LNCaP clone FGC (cell line): ENCODE results near the gene BHLHE40.

ENCODE experiments used
- DNase-seq: peaks from one replicate; pipeline ENCODE4 v3.0.0-alpha.2; 2011; ENCODE audit warnings: low read depth
- H3K4me3 ChIP-seq: 2 replicates; pipeline ENCODE4 v1.5.1; 2011; ENCODE audit warnings: mild to moderate bottlenecking, low read depth, low read length, control low read depth
- TF ChIP-seq, protein P1 (sequence below): IDR thresholded peaks from 2 replicates; pipeline ENCODE4 v1.5.1; 2012; ENCODE audit warnings: mild to moderate bottlenecking; ENCODE audit not compliant: control insufficient read depth, insufficient read depth; ENCODE audit errors: extremely low read depth

BHLHE40 gene

GRCh38 chr3:5014391-5014790, 35.2 kb downstream of the BHLHE40 start:
- no peak for DNase-seq
- TF ChIP-seq, protein P1, sequence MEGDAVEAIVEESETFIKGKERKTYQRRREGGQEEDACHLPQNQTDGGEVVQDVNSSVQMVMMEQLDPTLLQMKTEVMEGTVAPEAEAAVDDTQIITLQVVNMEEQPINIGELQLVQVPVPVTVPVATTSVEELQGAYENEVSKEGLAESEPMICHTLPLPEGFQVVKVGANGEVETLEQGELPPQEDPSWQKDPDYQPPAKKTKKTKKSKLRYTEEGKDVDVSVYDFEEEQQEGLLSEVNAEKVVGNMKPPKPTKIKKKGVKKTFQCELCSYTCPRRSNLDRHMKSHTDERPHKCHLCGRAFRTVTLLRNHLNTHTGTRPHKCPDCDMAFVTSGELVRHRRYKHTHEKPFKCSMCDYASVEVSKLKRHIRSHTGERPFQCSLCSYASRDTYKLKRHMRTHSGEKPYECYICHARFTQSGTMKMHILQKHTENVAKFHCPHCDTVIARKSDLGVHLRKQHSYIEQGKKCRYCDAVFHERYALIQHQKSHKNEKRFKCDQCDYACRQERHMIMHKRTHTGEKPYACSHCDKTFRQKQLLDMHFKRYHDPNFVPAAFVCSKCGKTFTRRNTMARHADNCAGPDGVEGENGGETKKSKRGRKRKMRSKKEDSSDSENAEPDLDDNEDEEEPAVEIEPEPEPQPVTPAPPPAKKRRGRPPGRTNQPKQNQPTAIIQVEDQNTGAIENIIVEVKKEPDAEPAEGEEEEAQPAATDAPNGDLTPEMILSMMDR: no peak
- no peak overlapping the region for H3K4me3 ChIP-seq

- no peak for DNase-seq
- TF ChIP-seq, protein P1: no peak
- H3K4me3 ChIP-seq: no peak overlapping the region
Observed at GRCh38 chr3:5015056-5015455, 35.8 kb downstream of the BHLHE40 start.

- H3K4me3 ChIP-seq: no peak overlapping the region
- TF ChIP-seq, protein P1: no peak
- DNase-seq: no peak
Observed at GRCh38 chr3:5016211-5017161, 37.2 kb downstream of the BHLHE40 start.

DNA sequence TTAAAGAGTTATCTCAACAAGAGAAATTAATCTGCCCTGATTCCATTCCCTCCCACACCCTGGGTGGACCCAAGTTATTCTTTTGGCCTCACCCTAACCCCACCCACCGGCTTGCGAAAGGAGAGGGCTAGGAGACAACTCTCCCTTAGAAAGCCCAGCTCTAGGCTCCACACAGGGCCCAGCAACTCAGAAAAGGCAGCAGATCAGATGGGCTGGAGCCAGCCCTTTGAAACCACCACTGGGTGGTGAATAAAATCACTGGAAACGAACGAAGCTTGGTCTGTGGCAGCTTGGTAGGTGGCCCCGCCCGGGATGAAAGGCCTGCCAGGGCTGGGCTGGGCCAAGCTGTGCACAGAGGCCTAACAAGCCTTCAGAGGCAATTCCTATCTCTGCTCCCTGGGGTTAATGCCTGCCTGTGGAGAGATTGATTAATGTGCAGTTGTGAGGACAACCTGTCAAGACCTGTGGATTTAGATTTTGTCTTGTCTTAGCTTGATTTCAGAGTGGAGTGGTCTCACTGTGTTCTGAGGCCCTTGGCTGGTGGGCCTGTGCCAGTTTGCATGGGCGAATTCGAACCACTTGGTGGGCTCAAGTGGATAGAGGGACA, 38.8 kb downstream of the BHLHE40 start:
- TF ChIP-seq, protein P1: no peak
- DNase-seq: no peak
- H3K4me3 ChIP-seq: no peak overlapping the region

- no peak for DNase-seq
- TF ChIP-seq, protein P1: no peak
- no peak overlapping the region for H3K4me3 ChIP-seq
Observed at GRCh38 chr3:5019411-5020241, 40.4 kb downstream of the BHLHE40 start.

DNA sequence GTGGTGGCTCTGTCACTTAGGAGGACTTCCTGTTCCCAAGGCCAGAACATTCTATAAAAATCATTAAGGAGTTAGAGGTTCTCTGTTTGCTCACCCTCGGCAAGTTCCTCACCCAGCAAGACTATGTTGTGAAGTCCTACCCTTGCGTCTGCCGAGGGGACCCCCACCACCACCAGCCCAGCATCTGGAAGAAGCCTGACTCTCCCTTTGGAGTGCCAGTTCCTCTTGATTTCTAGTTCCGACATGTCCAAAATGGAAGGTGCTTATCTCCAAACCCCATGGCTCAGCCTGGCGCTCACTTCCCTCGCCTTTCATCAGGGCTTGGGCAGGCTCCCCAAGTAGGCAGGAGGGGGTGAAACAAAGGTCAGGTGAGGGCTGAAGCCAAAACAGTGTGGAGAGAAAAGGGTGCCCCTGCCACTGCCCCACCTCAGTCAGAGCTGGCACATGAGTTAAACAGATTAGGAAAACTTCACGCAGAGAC, 41.0 kb downstream of the BHLHE40 start:
- no peak for DNase-seq
- TF ChIP-seq, protein P1: no peak
- no peak overlapping the region for H3K4me3 ChIP-seq
